Measurements from ENCODE around the gene MDFI.
A peak's percentile ranks its signal among the peaks of the same experiment; 100 is the strongest.

The MDFI gene

DNA sequence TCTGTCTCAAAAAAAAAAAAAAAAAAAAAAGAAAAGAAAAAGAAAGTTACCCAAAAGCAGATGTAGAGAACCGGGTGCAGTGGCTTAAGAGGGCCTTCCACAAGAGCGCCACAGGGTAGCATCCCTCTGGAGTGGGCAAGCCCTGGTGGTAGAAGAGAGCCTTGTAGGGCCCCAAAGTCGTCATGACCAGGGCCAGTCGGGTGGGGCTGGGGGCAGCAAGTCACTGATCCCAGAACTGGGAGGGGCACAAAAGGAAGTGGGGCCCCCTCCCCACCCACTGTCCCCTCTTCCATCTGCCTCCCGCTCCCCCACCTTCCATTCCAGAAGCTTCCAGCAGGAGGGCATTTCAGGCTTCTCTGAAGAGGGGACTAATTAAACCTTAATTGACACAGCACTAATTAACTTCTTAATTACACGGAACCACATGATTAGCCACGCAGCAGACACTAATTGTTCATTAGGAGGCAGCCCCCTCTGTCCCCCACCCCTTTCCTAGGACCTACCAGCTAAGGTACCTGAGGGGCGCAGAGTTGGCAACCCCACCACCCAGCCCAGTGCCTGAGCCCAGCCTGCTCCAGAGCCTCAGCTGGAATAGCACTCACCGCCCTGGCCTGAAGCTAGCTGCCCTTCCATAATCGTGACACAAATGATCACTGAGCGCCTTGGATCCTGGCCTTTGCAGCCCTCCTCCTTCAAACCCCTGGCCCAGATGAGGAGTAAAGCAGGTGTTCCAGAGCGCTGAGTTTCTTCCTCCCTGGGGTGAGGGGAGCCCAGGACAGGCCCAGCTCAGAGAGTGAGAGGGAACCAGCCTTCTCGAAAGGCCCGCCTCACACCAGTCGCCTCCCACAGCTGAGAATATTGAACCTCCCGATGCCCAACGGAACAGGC is 34.8 kb downstream of the MDFI start:
- no peak for DNase-seq (ENCODE audit: low read depth)

DNA sequence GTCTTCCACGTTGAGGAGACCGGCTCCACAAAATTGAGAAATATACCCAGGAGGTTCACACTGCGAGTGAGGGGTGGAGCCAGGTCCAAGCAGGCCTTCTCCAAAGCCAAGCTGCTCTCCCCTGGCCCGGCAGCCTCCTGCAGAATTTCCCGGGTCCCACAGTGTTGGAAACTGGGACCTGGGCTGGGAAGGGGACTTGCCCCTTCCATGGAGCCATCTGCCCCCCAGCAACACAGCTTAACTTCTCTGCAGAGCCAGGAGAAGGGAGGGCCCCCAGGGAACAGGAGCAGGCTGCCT is 35.4 kb downstream of the MDFI start:
- DNase-seq (ENCODE audit: low read depth), result no peak

DNA sequence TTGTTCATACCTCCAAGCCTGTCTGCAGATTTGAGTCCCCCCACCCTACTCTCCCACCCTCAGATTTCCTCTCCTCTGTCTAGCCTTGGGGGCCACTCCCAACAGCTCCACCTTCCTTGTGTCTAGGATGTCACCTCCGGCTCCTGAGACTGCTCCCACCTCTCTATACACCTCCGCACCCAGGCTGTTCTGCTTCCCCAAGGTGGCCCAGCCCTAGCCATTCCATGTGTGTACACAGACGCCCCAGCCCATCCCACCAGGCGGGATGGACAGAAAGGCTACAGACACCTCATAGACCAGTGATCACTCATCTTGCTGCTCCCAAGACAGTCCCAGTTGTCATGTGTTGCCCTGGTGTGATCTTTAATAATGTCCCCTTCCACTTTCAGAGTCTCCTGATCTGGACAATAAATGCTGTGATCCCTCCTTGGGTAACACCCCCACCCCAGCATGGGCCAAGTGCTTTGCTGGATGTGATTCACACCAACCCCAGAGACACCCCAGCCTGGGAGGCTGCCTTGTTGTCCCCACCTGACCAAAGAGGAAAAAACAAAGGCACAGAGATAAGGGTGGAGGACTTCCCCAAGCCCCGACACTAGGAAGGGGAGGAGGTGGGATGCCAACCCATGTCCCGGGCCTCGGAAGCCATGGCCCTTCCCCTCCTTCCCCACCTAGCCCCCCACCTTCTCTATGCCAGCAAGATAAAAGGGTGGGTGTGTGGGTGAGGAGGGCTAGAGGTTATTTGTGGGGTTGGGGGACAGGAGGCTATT is 36.1 kb downstream of the MDFI start:
- DNase-seq (ENCODE audit: low read depth), result no peak

DNA sequence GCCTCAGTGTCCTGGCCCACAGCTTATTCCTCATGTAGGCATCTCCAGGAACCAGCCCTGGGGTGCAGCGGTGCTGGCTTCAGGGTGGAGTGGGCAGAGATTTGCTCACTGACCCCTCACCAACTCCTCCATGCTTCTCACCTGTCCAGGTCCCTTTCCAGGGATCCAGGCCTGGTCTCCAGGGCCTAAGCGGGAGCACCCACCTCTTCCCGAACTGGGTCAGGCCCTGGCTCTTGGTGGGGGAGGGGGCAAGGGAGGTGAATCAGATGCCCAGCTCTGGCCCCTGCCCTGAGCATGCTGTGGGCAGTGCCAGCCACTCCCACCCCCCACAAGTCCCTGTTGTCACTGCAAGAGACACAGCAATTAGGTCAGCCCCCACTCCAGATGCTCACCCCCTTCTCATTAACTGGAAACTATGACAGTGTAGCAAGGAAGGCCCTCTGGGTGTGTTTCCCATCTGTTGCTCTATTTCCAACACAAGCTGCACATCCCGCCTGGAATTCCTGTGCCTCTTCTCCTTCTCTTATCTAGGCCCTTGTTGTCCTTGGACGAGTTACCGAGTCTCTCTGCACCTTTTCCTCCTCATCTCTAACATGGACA is 37.0 kb downstream of the MDFI start:
- no peak for DNase-seq (ENCODE audit: low read depth)

DNA sequence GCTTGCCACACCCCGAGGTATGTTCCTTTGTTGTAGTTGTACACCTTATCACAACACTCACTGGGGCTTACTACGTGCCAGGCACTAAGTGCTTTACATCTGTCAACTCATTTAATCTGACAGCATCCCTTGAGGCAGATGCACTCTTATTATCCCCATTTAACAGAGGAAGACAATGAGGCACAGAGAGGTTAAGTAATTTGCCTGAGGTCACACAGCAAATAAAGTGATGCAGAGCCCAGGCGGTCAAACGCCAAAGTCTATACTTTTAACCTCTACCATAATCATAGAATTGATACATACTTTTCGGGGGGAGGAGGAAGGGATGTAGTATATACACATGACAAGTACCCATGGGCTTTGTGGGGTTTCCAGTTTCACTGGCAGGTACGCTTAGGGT is 37.7 kb downstream of the MDFI start:
- no peak for DNase-seq (ENCODE audit: low read depth)

DNA sequence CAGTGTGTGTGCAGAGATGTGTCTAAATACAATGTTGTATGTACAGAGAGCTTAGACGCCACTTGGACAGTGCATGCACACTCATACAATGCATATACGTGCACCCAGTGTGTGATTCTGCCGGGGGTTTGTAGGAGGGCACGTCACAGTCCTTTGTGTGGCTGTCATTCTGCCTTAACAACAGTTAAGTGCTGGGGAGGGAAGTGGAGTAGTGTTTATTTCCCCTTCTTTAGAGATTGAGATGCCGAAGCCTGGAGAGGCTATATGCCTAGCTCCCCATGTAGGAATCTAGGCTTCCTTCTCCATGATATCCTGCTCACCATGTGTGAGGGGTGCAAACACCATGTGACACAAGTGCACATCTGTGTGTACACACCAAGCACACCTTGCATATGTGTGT is 38.2 kb downstream of the MDFI start:
- no peak for DNase-seq (ENCODE audit: low read depth)

DNA sequence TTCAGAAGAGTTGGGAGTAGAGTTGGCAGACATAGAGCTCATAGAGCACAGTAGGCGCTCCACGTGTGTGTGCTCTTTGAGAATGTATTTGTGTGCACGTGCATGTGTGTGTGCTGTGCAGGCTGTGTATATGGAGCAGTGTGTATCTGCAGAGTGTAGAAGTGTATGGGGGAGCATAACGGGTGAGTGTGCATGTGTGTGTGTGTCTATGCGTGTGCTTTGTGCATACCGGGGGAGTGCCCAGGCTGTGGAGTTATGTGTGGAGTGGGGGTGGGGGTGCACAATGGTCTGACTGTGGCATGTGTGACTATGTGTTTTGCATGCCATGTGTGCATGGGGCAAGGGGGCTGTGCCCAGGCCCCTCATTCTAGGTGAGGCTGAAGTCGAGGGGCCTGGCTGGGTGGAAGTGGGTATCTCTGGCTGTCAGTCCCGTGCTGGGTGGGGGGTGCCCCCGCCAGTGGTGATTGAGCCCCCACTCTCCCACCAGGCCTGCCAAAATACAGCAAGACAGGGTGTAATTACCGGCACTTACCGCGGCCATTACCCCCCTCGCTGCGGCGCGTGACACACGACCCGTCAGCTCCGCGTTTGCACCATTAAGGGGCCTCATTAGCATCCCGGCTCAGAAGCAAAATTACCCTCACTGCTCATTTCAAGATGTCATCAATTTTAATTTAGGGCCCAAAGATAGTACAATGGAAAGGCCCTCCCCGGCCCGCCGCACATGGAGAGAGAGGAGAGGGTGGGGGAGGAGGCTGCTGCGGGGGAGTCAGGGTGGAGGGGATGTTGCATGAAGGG is 39.1 kb downstream of the MDFI start:
- DNase-seq (ENCODE audit: low read depth), result no peak

DNA sequence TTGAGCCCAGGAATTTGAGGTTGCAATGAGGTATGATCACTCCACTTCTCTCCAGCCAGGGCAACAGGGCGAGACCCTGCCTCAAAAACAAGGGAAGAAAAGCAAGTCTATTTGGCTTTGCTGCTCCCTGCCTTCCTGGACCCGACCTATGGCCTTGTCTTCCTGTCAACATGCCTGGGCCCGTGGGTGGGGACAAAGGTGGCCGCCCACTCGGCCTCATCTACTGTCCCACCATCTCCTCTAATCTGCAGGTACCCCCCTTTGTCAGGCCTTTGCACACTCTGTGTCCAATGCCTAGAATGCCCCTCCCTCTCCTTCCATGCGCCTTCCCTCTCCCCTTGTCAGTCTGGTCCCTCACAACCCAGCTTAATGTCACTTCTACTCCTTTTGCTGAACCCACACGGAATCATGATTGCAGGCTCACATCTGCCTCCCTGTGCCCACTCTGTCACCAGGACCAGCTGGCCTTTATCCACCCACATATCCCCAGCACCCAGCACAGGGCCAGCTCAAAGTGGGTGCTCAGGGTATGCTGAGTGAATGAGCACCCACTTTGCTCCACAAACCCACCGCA is 40.3 kb downstream of the MDFI start:
- no peak for DNase-seq (ENCODE audit: low read depth)

DNA sequence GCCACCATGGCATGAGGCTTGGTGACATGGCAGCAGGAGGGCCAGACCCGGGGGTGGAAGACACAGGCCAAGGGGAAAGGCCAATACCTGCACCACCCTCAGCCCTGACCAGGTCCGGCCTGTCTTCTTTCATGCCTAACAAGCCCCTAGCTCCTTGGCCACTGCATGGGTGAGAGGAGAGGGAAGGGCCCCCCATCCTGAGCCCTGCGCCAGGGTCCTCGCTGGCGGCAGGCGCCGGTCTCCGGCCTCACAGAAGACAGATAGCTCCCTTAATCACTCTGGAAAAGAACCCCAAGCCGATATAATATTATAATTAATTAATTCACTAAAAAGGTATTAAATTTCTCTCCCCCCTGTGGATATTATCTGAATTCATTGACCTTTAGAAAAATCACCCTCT is 41.4 kb downstream of the MDFI start:
- DNase-seq (ENCODE audit: low read depth), result no peak

DNA sequence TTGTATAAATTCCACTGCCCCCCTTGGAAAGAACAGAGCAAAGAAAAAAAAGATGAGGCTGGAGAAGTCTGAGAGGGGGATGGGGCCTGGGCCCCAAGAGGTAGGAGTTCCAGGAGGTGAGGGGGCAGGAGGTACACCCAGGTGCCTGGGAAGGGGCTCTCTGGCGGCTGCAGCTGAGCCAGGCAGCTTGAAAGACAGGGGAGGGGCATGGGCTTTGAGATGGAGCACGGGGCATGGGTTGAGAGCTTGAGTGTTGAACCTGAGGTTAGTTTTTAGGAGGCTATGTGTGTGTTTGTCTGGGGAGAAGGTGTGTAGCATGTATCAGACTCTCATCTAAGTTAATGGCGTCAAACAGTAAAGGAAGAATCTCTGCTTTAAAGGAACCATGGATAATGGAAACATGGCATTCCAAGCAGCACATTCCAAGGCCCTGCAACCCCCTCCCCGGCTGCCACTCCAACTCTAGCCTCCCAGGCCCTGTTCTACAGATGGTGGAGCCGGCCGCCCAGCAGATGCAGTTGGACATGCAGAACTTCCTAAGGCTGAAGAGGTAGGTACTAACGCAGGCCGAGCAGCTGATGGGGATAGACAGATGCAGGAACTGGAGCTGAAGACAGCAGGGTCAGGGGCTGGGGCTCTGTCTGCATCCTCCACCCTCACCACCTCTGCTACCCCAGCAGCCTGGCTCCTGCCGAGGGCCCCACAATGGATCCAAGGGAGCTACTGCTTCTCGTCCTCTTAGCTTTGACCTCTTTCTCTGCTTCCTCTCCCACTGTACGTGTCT is 42.1 kb downstream of the MDFI start:
- DNase-seq (ENCODE audit: low read depth), result no peak

DNA sequence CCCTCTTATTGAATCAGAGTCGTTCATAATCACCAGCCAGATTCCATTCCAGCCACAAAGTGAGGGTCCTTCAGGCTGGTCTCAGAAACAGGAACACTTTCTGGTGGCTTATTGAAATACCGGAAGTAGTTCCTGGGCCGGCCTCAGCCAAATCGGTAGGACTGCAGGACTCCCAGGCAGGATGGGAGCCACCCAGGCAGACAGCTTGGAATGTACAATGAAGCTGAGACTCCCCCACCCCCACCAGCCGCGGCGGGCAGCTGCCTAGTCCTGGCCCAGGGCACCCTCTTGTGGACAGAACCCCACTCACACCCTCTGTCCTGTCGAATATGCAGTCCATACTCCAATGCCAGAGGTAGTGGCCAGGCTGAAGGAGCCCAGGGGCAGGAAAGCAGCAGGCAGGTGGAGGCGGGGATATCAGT is 43.8 kb downstream of the MDFI start:
- DNase-seq (ENCODE audit: low read depth), result peak; percentile 37

DNA sequence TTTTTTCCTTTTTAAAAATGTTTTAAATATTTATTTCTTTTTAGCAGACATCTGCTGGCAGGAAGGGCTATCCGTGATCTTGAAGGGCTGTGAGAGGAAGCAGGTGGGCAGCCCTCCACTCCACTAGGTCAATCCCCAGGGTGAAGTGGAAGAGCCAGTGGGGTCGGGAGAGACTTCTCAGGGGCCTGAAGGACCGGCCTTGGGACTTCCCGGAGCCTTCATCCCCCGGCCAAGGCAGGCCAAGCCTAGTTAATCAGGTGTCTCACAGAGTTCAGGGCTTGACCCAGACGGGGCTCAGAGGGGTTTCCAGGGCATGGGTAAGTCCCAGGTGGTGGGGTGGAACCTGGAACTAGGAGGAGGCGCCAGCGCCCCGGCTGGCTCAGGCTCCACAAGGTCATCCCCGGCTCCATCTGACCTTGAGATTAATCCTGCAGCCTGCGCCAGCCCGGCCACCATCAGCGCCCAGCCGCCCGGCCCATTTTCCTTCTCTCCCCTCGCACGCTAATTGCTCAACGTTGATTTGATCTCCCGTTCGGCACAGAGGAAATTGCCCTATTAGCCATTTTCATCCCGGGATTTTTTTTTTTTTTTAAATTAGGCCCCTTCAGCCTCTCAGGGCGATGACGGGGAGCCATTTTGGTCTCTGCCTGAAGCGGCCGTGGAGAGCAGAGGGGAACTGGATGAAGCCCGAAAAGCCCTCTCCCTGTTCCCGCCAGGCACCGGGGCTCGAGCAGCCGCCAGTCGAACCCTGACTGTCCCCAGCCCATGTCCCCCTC is 44.4 kb downstream of the MDFI start:
- no peak for DNase-seq (ENCODE audit: low read depth)

DNA sequence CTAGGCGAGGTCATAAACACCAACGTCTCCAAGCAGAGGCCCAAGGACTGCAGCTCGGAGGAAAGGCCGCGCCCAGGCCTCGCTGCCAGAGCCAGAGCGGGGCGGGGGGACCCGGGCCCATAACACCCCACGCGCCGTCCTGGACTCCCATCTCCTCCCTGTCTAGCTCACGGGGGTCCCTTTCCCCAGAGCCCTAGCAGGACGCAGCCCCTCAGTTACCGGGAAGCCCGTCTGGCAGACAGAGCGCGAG is 44.9 kb downstream of the MDFI start:
- no peak for DNase-seq (ENCODE audit: low read depth)

DNA sequence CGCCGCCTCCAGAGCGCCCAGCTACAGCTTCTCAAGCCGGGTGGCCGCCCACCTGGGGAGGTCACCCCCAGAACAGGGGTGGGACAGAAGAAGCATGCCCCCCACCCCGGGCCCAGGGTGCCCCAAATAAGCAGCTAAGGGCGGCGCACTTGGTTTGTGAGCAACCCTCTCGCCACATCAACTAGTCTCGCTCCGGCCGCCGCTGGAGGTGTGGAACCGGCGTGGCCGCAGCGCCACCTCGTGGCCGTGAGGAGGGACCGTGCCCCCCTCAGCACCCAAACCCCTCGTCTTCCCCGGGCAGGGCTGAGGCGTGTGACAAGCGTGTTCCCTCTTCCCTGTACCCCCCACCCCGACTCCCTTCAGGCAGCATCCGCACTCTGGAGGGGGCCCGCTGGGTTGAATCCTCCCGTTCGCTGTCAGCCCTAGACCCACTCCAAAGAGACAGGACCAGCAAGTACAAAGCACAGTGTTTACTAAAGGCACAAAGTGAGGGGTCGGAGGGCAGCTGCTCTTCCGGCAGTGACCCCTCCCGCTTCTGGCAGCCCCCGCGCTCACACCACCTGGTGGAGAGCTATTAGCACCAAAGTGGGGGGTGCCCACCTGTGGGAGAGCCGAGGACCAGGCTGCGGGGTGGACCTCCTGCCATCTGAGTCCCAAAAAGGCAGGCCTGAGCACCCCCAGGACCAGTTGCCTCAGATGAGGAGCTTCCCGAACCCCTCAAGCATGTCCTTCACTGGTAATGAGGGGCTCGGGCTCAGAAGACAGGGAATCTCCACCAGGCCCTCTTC is 45.4 kb downstream of the MDFI start:
- DNase-seq (ENCODE audit: low read depth), result peak; percentile 68

DNA sequence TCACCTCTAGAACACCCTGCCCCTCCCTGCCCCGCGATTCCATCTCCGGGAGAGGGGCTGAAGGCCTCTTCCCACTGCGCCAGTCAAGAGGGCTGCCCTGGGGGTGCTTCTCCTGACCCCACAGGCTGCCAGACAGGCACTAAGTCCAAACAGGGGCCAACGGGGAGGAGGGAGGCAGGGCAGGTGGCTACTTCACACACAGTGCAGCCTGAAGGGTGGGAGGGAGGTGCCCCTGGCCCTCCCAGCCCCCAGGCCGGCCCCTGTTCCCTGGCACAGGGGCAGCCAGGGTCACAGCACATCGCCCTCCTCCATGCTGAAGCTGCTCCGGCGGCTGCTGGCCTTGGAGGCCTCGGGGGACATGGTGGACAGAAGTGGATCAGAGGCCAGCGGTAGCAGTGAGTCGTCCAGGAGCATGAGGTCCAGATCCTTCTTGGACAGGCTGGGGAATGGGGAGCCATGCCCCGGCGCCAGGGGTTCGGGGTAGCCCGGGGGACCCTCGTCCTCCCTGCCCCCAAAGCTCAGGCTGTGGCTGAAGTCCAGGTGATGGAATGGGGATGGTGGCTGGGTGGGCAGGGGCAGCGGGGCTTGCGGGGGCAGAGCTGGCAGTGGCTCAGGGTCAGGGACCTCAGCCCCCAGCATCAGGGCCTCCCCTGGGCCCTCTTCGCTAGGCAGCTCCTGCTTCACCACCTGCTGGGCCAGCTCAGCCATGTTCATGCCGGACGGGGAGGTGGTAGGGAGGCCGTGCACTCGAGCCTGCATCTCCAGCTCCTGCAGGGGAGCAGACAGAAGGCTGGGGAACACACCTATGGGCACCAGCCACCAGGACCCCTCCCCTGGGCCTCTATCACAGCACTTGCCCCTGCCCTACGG is 46.3 kb downstream of the MDFI start:
- DNase-seq (ENCODE audit: low read depth), result no peak

DNA sequence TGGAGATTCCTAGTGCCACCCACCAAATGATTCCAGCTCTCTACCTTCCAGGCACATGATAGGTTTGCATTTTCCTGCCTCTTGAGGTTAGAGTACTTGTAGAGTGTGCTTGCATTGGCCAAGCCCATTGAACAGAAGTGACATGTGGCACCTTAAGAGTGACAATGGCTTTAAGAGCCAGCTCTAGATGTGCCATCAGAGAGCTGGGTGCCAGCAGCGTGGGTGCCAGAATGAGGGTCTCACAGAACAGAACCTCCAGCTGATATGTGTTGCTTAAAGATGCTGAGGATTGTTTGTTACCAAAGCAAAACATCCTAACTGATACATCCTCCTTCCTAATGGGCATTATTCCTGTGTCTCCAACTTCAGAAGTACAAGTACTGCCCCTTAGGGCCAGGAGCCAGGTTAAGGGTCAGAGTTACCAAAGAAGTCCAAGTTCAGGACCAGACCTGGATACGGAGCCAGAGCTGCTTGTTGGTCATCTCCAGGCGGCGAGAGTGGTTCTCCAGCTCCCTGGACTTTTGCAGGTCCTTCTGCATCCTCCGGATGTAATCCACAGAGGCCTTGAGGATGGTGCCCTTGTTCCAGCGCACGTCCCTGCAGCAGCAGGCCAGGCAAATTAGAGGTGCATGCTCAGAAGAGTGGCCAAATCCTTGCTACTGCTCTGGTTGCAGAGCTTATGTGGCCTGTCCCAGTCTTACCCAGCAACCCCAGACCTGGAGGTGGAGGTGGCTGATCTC is 47.5 kb downstream of the MDFI start:
- DNase-seq (ENCODE audit: low read depth), result no peak

DNA sequence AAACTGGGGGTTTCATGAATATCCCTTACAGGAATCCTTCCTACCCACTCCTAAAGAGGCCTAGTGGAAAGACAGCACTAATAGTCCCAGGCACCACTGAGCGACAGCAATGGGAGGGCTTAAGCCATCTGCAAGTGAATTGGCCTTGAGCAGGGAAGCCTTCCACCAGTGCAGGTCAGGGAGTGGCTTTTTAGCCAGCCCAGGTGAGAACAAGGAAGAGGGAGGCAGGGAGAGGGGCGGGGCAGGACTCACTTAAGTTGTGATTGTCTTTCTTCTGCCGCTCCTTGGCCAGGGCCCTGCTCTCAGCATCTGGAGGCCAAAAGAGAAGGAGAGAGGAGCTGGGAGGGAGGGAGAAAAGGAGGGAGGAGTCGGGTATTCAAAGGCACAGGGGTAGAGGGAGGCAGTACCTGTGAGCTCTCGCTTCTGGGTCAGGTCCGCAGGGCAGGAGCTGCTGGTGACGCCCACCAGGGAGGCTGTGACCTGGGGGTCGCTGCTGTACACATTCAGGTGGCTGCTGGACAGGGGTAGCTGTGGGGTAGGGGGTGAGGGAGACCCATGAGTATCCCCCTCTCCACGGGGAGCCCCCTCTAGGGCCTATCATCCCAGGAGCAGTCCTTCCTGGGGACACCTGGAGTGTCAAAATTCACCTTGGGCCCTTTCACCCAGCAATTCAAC is 49.4 kb downstream of the MDFI start:
- no peak for DNase-seq (ENCODE audit: low read depth)
